IPS-18c (cell line): ENCODE data around the gene STUB1.
"Not testable (repeated sequence)": the region's sequence is repeated elsewhere in the genome, so short reads cannot be mapped to it uniquely, and the experiment has no call there.

Experiments
- H3K4me3 ChIP-seq: 2 replicates; pipeline ENCODE4 v1.7.0; 2013; ENCODE audit warnings: low read depth, mild to moderate bottlenecking, low read length, moderate library complexity; ENCODE audit not compliant: insufficient read depth
- H3K9me3 ChIP-seq: one replicate; pipeline ENCODE4 v1.6.1; 2013; ENCODE audit warnings: mild to moderate bottlenecking, low read length, moderate library complexity; ENCODE audit not compliant: control insufficient read depth, insufficient read depth

The STUB1 gene

GRCh38 chr16:711084-711483, 30.9 kb downstream of the STUB1 start:
- Histone ChIP-seq H3K9me3 (no peaks in the 10 kb centered on the region), H3K4me3 (no peak overlapping the region)

- Histone ChIP-seq H3K9me3 (no peaks in the 10 kb centered on the region), H3K4me3 (no peak overlapping the region)
These were observed 31.5 kb downstream of the STUB1 start for GRCh38 chr16:711548-712320.

DNA sequence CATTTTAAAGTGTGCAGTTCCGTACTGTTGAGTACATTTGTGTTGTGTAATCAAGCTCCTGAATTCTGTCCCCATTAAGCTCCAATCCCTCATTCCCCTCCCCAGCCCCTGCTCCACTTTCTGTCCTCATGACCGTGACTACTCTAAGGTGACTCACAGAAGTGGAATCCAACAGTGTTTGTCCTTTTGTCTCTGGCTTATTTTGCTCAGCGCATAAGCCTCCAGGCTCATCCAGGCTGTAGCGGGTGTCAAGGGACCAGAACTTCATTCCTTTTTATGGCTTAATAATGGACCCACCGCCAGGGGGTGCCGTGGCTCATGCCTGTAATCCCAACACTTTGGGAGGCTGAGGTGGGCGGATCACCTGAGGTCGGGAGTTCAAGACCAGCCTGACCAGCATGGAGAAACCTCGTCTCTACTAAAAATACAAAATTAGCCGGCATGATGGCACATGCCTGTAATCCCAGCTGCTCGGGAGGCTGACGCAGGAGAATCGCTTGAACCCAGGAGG, 32.6 kb downstream of the STUB1 start:
- H3K9me3 ChIP-seq, H3K4me3 ChIP-seq: not testable (repeated sequence)

DNA sequence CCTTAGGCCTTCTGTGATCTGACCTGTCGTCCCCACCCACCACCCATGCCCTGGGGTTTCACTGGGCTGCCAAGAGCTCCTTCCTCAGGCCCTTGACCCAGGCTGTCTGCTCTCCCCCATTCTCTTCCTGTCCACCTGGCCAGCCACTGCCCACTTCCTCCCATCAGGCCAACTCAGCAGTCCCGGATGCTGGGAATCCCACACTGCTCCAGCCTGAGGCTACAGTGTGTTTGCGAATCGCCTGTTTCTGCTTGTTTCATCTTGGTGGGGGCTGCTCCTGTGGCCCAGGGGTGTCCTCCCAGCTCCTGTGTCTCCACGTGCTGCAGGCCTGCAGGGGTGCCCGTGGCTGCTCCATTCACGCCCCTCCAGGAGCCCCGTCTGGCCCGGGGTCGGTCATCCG, 33.9 kb downstream of the STUB1 start:
- no peak overlapping the region; the same call in 1 of the 2 replicates for H3K4me3 ChIP-seq
- H3K9me3 ChIP-seq, result no peaks in the 10 kb centered on the region

DNA sequence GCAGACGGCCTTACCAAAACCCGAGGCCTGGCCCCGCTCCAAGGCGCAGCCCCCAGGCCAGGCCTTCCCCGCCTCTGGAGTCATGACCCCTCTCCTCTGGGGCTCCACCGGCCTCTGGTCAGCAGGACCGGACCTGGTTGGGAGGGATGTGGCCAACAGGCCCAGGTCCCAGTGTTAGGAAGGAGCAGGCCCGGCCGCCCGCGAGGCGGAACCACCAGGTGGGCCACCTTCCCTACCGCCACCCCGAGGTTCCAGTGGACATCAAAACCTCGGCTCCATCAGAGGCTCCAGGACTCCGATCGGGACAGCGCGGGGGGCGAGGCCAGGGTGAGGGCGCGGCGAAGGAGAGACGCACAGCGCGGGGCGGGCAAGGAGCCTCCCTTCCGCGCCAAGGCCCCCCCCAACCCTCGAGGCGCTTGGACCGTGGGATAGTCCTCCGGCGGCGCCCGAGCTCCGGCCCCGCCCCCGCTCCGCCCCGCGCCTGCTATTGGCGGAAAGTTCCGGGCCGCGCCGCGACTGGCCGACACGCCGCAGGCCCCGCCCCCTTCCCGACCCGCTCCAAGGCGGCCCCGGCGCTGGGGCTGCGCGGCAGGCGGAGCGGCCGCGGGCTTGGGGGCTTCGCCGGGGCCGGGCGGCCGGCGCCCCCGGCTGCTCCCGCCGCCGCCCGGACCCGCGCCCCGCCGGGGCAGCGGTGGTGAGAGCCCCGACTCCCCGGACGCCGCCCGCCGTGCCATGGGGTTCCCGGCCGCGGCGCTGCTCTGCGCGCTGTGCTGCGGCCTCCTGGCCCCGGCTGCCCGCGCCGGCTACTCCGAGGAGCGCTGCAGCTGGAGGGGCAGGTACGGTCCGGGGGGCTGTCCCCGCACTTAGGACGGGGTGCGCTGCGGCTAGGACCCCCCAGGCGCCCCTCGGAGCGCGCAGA, 34.6 kb downstream of the STUB1 start, which contains the start of gene METRN:
METRN (plus strand) TSS at position 561 of the 919 bp plus-strand sequence; CDS start at position 733, 172 bp downstream.
- H3K9me3 ChIP-seq, result no peaks in the 10 kb centered on the region
- H3K4me3 ChIP-seq, result peak within 1 kb of the TSS; percentile 56

GRCh38 chr16:715477-716199, 35.4 kb downstream of the STUB1 start:
- Histone ChIP-seq H3K9me3 (no peaks in the 10 kb centered on the region), H3K4me3 (peak overlapping the region; percentile 56)

- Histone ChIP-seq H3K4me3 (peak overlapping the region; percentile 56), H3K9me3 (no peaks in the 10 kb centered on the region)
These were observed 36.0 kb downstream of the STUB1 start for GRCh38 chr16:716200-716568.

DNA sequence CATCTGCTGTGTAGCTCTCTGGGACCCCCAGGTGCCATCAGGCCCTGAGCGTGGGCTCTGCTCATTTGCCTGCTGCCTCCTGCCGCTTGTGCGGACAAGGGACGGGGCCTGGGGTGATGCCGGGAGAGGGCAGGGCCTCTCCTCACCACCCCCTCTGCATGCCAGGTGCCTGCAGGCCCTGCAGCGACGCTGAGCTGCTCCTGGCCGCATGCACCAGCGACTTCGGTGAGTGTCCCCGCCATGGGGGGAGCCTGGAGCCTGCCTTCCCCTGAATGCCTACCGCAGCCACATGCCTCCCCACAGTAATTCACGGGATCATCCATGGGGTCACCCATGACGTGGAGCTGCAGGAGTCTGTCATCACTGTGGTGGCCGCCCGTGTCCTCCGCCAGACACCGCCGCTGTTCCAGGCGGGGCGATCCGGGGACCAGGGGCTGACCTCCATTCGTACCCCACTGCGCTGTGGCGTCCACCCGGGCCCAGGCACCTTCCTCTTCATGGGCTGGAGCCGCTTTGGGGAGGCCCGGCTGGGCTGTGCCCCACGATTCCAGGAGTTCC, 36.6 kb downstream of the STUB1 start:
- H3K9me3 ChIP-seq, result no peaks in the 10 kb centered on the region
- H3K4me3 ChIP-seq, result peak overlapping the region; percentile 56

GRCh38 chr16:717450-718245, 37.4 kb downstream of the STUB1 start:
- no peaks in the 10 kb centered on the region for H3K9me3 ChIP-seq
- no peak overlapping the region for H3K4me3 ChIP-seq

- H3K4me3 ChIP-seq, result no peak overlapping the region
These were observed 38.2 kb downstream of the STUB1 start for GRCh38 chr16:718389-718788.

GRCh38 chr16:718922-719321, 38.7 kb downstream of the STUB1 start:
- H3K4me3 ChIP-seq, result no peak overlapping the region; the same call in 1 of the 2 replicates

More at GRCh38 chr16:718389-718788, 38.2 kb downstream of the STUB1 start:
- no peaks in the 10 kb centered on the region for H3K9me3 ChIP-seq

GRCh38 chr16:719815-720446, 39.7 kb downstream of the STUB1 start:
- Histone ChIP-seq H3K9me3 (no peaks in the 10 kb centered on the region), H3K4me3 (peak overlapping the region; percentile 84; the same call in 1 of the 2 replicates)

More at GRCh38 chr16:718922-719321, 38.7 kb downstream of the STUB1 start:
- no peaks in the 10 kb centered on the region for H3K9me3 ChIP-seq

DNA sequence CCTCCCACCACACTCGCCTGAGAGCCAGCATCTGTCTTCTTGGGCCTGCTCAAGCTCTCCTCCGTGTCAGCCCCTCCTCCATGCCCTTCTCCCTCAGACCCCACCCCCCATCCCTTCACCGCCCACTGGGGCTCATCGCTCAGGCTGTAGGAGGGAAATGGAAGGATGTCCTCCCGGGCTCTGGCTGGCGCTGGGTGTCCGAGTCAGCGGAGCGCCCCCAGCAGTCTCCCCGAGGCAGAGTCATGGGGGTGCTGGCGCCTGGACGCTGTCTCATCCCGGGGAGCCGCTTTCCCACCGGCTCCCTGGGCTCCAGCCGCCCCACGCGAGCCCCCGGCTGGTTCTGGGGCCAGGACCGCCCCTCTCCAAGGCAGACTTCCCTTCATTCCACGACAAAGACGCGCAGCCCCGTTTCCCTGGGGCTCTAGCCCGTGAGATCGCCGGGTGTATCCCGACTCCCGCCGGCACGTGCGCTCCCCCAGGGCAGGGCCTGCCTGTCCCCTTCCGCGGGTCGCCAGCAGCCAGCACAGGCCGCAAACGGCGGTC, 40.3 kb downstream of the STUB1 start:
- Histone ChIP-seq H3K4me3 (peak overlapping the region; percentile 84), H3K9me3 (peaks cover 3% of the 10 kb centered on the region)

GRCh38 chr16:720990-721764, 41.0 kb downstream of the STUB1 start, which contains the start of gene ANTKMT:
Gene ANTKMT (plus strand): TSS chr16:721146. CDS start chr16:721275, 129 bp downstream.
- Histone ChIP-seq H3K4me3 (peak within 1 kb of the TSS; percentile 84), H3K9me3 (peaks cover 3% of the 10 kb centered on the region)
